ENCODE results near the gene AKR7A2. TPM values are rescaled to one million over a fixed set of nuclear protein-coding genes. Genes with fewer than 3 reads are reported as not detected.

The AKR7A2 gene
- total and polyA plus RNA-seq, 10 of the 15 experiments (the other 5 are each of a cell fraction or from before 2014, with no cell fraction given), result 1.3 to 114 (median 48.0) TPM

DNA sequence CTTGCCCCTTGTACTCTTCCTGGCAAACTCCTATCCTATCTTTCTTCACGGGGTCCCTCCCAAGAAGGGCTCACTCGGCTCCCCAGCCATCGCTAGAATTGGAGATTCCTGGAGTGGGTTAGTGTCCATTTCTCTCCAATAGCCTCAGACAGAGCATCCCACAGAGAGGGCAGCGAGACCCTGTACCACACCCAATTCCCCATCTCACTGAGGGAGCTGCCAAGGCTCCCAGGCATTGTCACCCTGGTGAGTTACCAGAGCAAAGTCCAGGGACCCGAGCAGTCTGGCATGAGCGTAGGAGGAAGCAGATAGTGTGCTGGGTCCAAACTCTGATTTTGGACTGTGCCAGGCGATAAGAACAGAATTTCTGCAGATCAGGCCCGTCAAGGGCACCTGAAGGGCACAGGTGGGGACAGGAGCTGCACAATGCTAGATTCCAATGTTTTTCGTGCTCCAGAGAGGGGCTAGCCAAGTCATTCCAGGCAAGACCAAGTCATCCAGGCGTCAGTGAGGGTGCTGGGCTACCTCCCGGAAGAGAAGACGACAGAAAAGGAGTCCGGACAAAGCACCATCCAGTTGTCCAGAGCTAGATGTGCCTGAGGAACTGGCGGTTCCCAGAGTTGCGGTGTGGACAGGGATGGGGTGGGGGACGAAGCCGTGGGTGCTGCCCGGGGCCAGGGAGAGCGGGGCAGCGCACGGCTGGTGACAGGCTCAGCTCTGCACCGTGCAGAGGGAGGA, 38.7 kb downstream of the AKR7A2 start:
- Histone ChIP-seq H3K4me3 (no peak overlapping the region), H3K36me3 (ENCODE audit: control insufficient read depth in 2 of 2, insufficient read depth in 2 of 2, low read length in 1 of 2) (no peaks in the 10 kb centered on the region), H3K27ac (ENCODE audit: control insufficient read depth, insufficient read depth) (no peak overlapping the region), H3K9me3 (replicated peaks; ENCODE audit: control insufficient read depth, insufficient read depth, low read length) (peaks cover 2% of the 10 kb centered on the region; the same call in 1 of the 3 replicates), H2AFZ (ENCODE audit: control insufficient read depth, low read depth, low read length) (no peak overlapping the region), H3K9ac (ENCODE audit: control insufficient read depth, insufficient read depth, low read length) (no peak overlapping the region), H3K4me2 (ENCODE audit: control insufficient read depth, insufficient read depth) (no peak overlapping the region), H3K27me3 (replicated peaks in 1 of 2; ENCODE audit: control insufficient read depth in 2 of 2, insufficient read depth in 2 of 2, low read length in 1 of 2) (no peaks in the 10 kb centered on the region), H3K4me1 (ENCODE audit: control insufficient read depth, insufficient read depth, low read length) (no peaks in the 10 kb centered on the region), H4K20me1 (ENCODE audit: control insufficient read depth, insufficient read depth) (no peaks in the 10 kb centered on the region), H3K79me2 (ENCODE audit: control insufficient read depth, insufficient read depth, low read length) (no peaks in the 10 kb centered on the region)
- ChIA-PET RAD21 (ENCODE audit: unreplicated experiment) (no interaction called here), POLR2A (no interaction called here), SMC1A (ENCODE audit: uncharacterized antibody, unreplicated experiment) (no interaction called here), CTCF (no interaction called here)
- in situ Hi-C loops (cut with MboI) (no loop called here), intact Hi-C loops (cut with micrococcal nuclease; ENCODE audit: unreplicated experiment) (no loop called here)
- 50% methylated on average over 14 of the region's 22 CpGs for WGBS (ENCODE audit: insufficient coverage, insufficient replicate concordance, low lambda C conversion rate, missing lambda C conversion rate)
- DNase-seq (ENCODE audit: low read depth, low spot score), result no peak
- no TSS peak for BruUV-seq (replicated peaks)
- FAIRE-seq, result no peak
- TF ChIP-seq POLR2AphosphoS2 (IDR thresholded peaks at IDR 0.05; ENCODE audit: low read depth, low read length) (no peak), EZH2 (IDR thresholded peaks at IDR 0.05; ENCODE audit: borderline replicate concordance, control insufficient read depth, low read depth, low read length) (no peak), PAX8 (IDR thresholded peaks at IDR 0.05) (no peak), SMAD1 (IDR thresholded peaks at IDR 0.05; ENCODE audit: low read depth, partially characterized antibody) (no peak), ELK1 (IDR thresholded peaks at IDR 0.05; ENCODE audit: low read depth, low read length) (no peak), PML (IDR thresholded peaks at IDR 0.05; ENCODE audit: low read length) (no peak), RUNX3 (IDR thresholded peaks at IDR 0.05; ENCODE audit: low read length) (no peak), TARDBP (IDR thresholded peaks at IDR 0.05; ENCODE audit: borderline replicate concordance) (no peak), HSF1 (IDR thresholded peaks at IDR 0.05; ENCODE audit: low read depth, low read length) (no peak), TCF12 (IDR thresholded peaks at IDR 0.05; ENCODE audit: low read depth, low read length) (no peak)
- ATAC-seq, result no peak
